SK-N-SH (cell line): ENCODE results near the gene RNF126.

Experiments used
- EP300 ChIP-seq, 2 experiments: IDR thresholded peaks; 2 replicates each; pipeline versions ENCODE4 v1.4.0 to v1.6.1; 2012; ENCODE audit warnings: borderline replicate concordance in 1 of 2, low read depth in 1 of 2, low read length in 1 of 2
- NFIC ChIP-seq: IDR thresholded peaks from 2 replicates; pipeline ENCODE4 v1.4.0; 2012; ENCODE audit warnings: borderline replicate concordance
- YY1 ChIP-seq: IDR thresholded peaks from 2 replicates; pipeline ENCODE4 v1.4.0; 2012; ENCODE audit warnings: low read depth, mild to moderate bottlenecking
- TF ChIP-seq, protein P1 (sequence below): fragments of 200-600 bp; sonication (generic); IDR thresholded peaks from 2 replicates; pipeline ENCODE4 v1.6.1; 2017; ENCODE audit warnings: antibody characterized with exemption, mild to moderate bottlenecking, moderate library complexity

DNA sequence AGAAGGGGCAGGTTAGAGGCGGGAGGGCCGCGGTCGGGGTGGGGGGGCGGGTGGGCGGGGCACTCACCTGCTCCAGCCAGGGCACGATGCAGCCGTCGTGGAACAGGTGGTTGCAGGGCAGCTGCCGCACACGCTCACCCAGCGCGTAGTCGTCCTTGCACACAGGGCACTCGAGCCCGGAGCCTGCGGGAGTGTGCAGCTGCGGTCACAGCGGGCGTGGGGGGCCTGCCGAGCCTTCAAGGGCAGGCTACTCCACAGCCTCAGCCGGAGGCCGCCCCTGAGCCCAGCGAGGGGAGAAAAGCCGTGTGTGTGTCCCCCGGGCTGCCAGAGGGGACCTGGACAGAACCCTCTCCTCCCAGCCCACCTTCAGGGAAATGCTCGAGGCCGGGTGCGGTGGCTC is 14.7 kb downstream of the RNF126 start:
- TF ChIP-seq, protein P1, sequence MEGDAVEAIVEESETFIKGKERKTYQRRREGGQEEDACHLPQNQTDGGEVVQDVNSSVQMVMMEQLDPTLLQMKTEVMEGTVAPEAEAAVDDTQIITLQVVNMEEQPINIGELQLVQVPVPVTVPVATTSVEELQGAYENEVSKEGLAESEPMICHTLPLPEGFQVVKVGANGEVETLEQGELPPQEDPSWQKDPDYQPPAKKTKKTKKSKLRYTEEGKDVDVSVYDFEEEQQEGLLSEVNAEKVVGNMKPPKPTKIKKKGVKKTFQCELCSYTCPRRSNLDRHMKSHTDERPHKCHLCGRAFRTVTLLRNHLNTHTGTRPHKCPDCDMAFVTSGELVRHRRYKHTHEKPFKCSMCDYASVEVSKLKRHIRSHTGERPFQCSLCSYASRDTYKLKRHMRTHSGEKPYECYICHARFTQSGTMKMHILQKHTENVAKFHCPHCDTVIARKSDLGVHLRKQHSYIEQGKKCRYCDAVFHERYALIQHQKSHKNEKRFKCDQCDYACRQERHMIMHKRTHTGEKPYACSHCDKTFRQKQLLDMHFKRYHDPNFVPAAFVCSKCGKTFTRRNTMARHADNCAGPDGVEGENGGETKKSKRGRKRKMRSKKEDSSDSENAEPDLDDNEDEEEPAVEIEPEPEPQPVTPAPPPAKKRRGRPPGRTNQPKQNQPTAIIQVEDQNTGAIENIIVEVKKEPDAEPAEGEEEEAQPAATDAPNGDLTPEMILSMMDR = no peak
- TF ChIP-seq YY1 (no peak), NFIC (no peak), EP300 (IDR thresholded peaks at IDR 0.05; ENCODE audit: borderline replicate concordance in 1 of 2, low read depth in 1 of 2, low read length in 1 of 2) (no peak)
